Fibroblast of skin of scalp (primary cell): ENCODE measurements around the gene HEPACAM.

Experiments
- DNase-seq: peaks from one replicate; pipeline ENCODE4 v3.0.0-alpha.2; 2013

The HEPACAM gene

GRCh38 chr11:124899383-124900145 is 36.3 kb downstream of the HEPACAM start:
- no peak for DNase-seq

DNA sequence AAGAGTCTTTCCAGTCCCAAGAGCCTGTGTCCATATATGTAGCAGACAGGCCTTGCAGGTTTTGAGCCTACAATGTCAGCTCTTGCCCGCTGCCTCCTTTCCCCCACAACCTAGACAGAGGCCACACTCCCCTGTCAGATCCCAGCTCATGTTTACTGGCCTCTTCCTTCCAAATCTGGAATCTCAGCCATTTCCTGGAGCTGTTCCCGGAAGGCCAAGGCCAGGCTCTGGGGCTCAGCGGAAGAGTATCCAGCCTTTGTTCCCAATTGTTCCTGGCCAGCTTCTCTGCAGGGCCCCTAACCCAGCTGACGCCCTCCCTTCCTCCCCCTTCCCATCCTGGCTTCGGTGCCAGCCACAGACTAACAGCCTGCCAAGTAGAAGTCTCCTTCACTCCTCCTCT is 37.1 kb downstream of the HEPACAM start:
- DNase-seq, result peak; percentile 77

- peak; percentile 91 for DNase-seq
Observed at GRCh38 chr11:124898263-124898680, 37.6 kb downstream of the HEPACAM start.

DNA sequence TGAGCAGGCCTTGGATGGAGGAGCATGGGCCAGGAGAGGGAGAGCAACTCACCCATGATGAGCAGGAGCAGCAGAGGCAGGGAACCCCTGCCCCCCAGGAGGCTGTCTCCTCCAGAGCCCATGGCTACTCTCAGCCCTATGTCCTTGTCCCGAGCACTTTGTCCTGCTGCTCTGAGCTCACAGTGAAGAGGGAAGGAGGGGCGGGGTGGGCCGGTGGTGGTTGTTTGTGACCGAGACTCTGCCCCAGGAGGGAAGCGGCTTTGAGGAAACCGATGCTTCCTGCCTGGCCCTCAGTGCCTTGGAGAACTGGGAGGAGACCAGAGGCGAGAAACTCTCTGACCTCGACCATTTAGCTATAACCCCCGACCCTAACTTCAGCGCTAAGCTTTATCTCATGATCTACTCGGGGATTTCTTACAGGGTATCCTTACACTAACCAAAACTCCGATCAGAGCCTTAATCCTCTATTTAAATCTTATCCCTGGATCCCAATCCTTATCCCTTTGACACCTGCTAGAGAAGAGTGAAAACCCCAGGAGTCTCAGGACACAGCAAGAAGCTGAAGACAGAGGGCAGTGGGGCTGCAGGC is 38.1 kb downstream of the HEPACAM start, which contains the start of gene ROBO4:
Gene ROBO4 (minus strand): TSS at position 192 of the 589 bp plus-strand sequence. CDS start 70 bp downstream, at position 122.
- DNase-seq, result no peak

DNA sequence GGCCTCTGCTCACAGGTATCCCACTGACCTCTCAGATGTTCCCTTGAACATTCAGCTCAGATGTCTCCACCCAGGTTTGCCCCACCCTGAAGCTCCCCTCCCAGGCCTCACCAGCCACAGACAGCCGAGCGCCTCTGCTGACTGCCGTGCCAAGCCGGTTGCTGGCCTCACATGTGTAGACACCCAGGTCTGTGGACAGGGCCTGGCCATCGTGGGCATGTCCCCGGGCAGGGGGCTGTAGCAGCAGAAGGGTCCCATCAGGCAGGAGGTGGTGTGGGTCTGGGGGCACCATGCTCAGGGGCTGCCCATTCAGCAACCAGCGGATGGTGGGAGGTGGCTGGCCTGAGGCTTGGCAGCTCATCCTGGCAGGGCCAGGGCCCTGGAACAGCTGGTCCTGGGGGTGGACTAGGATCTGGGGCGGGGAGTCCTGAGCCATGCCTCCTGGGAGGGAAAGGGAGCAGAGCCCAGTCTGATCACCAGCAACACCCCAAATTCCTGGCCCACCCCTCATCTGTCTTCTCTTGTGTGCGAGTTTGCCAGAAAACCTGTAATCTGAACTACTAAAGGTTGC is 38.9 kb downstream of the HEPACAM start:
- no peak for DNase-seq

DNA sequence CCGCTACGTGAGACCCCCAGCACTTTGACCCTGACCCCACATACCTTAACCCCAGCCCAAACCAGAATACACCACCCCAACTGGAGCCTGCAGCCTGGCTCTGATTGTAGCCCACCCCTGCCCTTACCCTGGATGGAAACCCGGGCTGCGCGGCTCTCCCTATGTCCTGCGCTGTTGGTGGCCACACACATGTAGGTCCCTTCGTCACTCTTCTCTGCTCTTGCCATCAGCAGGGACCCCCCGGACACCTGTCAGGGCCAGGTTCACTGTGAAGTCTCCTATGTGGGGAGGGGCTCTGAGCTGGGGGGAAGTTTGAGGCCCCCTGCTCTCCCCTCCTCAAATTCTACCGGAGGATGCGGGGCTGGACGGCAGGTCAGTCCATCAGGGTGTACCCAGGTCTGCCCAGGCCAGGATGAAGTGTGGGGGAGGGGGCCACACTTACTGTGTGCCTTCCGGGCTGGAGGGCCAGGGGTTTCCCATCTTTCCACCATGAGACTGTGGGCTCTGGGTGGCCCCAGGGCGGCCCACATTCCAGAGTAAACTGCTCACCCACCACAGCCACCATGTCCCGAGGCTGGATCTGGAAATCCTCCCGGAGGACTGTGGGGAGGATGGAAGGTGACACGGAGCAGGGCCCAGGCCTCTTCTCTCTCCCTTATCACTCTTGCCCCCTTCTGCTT is 39.6 kb downstream of the HEPACAM start:
- peak; percentile 52 for DNase-seq

DNA sequence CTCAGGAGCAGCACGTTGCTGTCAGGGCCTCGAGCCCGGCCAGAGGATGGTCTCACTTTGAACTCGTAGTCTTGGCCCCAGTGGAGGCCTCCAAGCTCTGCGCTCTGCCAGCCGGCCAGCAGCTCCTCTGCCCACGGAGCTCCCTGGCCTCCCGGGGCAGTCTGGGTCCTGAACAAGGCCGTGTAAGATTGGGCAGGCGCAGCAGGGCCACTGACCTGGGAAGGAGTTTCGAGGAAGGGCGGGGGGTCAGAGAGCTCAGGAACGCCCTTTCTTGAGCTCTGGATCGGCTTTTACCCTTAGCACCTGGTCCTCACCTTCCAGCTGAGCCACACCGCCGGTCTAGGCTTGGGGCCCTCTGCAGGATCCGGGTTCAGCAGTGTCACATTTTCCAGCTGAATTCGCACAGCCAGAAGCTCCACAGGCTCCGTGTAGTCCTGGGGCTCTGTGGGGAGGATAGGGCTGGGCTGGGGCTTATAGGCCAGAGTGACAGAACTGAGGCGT is 40.3 kb downstream of the HEPACAM start:
- DNase-seq, result no peak

GRCh38 chr11:124894606-124895430 is 41.0 kb downstream of the HEPACAM start:
- no peak for DNase-seq

DNA sequence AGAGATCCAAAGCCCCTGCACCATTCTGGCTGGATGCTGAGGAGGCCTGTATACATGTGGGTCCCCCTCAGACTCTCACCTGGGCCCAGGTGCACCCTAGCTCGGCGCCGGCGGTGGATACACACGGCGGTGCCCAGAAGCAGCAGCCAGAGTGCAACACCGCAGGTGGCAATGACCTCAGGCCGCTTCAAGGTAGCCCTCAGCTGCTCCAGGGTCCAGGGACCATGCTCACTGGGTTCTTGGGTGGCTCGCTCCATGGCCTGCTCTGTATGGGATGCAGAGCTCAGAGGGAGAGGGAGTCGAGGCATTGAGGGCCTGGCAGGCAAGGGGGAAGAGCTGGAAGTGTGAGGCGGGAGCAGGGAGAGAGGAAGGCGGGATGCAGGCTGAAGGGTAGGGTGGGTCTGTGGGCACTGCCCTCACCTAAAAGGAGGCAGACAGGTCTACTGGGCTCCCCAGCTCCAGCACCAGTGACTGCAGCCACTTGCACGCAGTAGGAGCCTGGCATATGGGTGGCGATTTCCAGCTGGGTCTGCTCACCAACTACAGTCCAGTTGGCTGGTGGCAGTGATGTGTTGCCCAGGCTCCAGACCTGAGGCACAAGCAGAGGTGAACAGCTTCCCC is 42.0 kb downstream of the HEPACAM start:
- no peak for DNase-seq

GRCh38 chr11:124892750-124893454 is 42.9 kb downstream of the HEPACAM start:
- DNase-seq, result no peak

DNA sequence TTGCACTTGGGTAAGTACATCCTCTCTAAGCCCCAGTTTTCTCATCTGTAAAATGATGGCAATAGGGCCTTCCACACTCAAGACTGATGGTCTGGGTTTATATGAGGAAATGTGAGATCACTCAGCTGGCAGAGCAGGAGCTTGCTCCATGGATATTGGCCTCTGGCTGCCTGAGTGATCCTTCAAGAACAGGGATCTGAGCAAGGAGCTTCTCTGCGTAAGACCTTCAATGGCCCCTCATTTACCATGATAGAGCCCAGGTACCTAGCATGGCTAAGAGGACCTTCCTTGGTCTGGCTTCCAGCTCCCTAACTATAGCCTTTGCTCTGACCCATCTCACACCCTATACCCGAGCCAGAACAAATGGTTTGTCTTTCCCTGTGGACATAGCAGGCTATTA is 43.7 kb downstream of the HEPACAM start:
- DNase-seq, result no peak

GRCh38 chr11:124891373-124891861 is 44.4 kb downstream of the HEPACAM start:
- DNase-seq, result no peak

DNA sequence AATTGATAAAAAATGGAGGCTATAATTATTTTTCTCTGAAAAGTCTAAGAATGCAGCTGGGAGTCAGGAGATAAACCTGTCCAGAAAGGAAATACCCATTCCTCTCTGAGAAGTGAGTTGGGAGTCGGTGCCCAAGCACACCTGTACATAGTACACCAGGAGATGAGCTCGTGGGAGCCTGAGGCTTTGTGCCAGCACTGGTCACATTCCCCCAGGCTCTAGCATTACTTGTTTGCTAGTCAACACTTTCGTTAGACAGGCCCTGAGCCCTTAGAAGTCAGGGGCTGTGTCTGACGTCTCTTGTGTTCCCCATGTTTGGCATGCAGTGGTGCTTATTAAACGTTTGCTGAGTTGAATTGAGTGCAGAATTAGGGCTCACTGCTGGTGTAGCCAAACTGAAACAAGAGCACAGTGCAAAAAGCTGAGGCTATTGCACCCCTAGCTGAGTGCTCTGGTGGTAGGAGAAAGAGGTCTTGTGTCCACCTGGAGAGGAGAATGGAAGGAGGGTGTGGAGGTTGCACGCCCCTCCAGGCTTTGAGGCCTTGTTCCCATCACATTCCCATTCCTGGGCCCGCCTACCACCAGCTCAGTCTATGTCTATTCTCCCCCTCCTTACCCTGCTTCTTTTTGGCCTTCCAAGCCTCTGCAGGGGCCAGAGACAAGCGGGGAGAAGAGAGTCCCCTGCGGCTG is 45.0 kb downstream of the HEPACAM start:
- DNase-seq, result no peak

DNA sequence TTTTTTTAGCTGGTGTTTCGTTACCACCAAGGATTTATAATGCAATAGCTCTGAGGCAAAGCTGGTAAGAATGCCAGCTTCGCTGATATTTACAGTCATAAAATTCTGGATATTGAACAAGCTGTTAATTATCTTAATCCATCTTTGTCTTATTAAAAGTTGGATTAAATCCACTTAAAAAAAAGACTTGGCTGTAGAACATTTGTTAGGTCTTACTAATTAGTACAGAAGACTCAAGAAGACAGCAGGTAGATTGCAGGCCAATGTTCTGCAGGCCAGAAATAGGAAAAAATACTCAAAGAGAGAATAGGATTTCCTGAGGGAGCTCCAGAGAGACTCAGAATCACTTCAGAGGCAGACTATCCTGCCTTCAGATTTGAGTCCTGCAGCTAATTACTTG is 45.7 kb downstream of the HEPACAM start:
- no peak for DNase-seq

DNA sequence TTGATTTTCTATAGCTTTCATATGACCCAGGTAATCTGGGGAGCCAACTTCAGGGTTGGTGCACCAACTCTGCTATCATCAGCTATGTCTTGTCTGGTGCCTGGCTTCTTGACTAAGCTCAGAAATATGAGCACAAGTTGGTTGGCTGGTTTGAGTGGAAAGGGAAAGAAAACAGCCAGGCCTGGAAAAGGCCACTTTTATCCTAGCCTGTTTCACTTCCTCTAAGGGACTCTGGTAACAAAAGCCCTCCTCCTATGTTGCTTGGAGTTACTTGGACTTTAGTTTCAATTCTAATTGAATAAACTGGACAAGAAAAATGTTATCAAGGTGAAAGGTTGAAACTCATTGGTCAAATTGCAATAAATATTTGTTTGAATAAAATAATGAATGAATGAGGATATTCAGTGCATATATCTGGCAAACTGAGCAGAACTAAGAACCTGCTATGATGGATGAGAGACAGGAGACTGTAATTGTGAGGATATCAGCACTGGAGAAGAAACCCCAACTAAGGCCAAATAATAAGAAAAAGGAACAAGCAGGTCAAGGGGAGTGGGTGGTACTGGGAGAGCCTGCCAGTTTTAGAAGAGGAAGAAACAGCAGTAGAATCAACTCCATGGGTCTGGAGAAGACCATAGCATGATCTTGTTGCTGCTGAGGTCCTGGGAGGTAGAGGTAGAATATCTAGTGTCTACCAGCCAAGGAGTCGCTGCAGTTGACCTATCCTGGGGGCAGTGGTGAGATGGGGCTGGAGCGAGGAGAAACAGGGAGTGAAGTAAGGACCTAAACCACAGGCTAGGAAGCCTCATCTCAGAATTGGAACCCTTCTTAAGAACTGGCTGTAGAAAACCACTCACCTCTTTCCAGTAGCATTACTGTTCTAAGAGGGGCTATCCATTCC is 46.4 kb downstream of the HEPACAM start:
- no peak for DNase-seq

- no peak for DNase-seq
Observed at GRCh38 chr11:124887667-124888013, 48.2 kb downstream of the HEPACAM start.

DNA sequence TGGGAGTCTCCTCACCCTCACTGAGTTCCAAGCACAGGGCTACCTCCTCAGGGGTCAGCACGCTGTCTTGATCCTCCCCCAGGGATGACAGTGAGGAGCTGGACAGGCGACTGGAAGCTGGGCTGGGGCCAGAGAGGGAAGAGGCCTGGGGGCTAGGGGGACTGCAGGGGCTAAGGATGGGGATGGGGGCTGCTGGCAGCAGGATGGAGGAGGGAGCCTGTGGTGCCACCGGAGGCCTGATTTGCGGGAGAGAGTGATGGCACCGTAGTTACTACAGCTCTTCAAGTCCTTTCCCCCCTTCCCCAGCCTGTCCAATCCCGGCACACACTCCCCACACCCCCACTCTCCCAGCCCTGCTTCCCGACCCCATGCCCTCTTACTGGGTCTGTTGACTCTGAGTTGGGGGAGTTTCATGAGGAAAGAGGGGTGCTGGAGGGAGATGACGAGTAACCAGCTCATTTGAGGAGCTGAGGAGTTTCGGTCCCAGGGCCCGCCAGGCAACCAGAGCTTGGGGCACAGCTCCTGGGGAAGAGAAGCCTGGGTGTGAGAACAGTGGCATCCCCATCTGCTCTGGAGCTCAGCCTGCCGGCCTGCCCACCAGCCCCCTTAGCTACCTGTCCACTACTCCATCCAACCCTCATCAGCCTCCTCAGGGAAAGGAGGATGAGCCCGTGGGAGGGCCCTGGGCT is 48.7 kb downstream of the HEPACAM start:
- no peak for DNase-seq

DNA sequence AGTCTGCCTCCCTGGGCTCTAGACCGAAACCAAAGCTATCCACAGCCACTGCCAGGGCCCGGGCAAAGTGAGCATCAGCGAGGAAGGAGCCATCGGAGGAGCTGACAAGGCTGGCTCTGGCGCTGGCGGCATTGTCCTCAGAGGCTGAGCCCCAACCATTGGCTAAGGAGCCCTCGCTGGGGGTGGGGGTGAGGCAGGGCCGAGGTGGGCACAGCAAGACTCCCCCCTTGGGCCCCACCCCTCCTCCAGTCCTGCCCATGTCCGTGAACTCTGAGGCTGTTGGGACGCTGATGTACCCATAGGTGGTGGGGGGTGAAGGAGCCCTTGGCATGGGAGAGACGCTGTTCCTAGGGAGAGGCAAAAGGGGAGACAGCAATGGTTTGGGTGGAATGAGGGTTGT is 49.4 kb downstream of the HEPACAM start:
- DNase-seq, result no peak
